Activated T-cell treated with anti-CD3 and anti-CD28 coated beads, Interleukin-2, amount 50 U/mL, for 72 hours (primary cell): ENCODE measurements around the gene SLC22A3. TPM values are rescaled to one million over a fixed set of nuclear protein-coding genes. Genes with fewer than 3 reads are reported as not detected.
"Not testable (repeated sequence)": the region's sequence is repeated elsewhere in the genome, so short reads cannot be mapped to it uniquely, and the experiment has no call there.

ENCODE experiments used
- ATAC-seq, 2 donors: fragments of 150-1000 bp; cut with Tn5 transposase; replicated peaks in 1 of 2; 2 replicates each; pipeline ENCODE4 v1.10.0; 2021; ENCODE audit warnings: moderate library complexity in 2 of 2, mild to moderate bottlenecking in 1 of 2
- DNase-seq, 2 donors: peaks; one replicate each; pipeline ENCODE4 v3.0.0; 2021 to 2022; ENCODE audit warnings: mixed read lengths in 1 of 2
- H3K27ac Mint-ChIP-seq: one replicate; pipeline ENCODE4 v1.8.0; 2022; ENCODE audit warnings: mild to moderate bottlenecking, moderate library complexity, mixed read lengths
- H3K27me3 Mint-ChIP-seq: one replicate; pipeline ENCODE4 v1.8.0; 2022; ENCODE audit warnings: low read depth, mixed read lengths
- H3K36me3 Mint-ChIP-seq, 2 donors: one replicate each; pipeline ENCODE4 v1.8.0; 2022; ENCODE audit warnings: mixed read lengths in 2 of 2, mild to moderate bottlenecking in 1 of 2; ENCODE audit not compliant: insufficient read depth in 2 of 2
- H3K4me1 Mint-ChIP-seq: one replicate; pipeline ENCODE4 v1.8.0; 2022; ENCODE audit warnings: low read depth, mixed read lengths
- H3K4me3 Mint-ChIP-seq, 2 donors: one replicate each; pipeline ENCODE4 v1.8.0; 2022; ENCODE audit warnings: mild to moderate bottlenecking in 2 of 2, mixed read lengths in 2 of 2, moderate library complexity in 2 of 2
- H3K9me3 Mint-ChIP-seq, 2 donors: one replicate each; pipeline ENCODE4 v1.8.0; 2022; ENCODE audit warnings: mixed read lengths in 2 of 2
- total RNA-seq, 2 donors: library from RNA; stranded (reverse); gene quantifications; one replicate each; pipeline ENCODE4 v1.2.3, GENCODE V29; 2022

SLC22A3 gene
- total RNA-seq, 2 donors from 2014 or later = not detected

- H3K4me1 Mint-ChIP-seq = peaks cover 11% of the 10 kb centered on the region
- no peak overlapping the region for H3K27ac Mint-ChIP-seq
- no peaks in the 10 kb centered on the region for H3K9me3 Mint-ChIP-seq
- no peaks in the 10 kb centered on the region for H3K36me3 Mint-ChIP-seq
- no peak for DNase-seq
- no peak for ATAC-seq
- H3K4me3 Mint-ChIP-seq = no peak overlapping the region
- H3K27me3 Mint-ChIP-seq = peaks cover 28% of the 10 kb centered on the region
Observed at GRCh38 chr6:160455081-160455480, 106.9 kb downstream of the SLC22A3 start.

- DNase-seq = peak; percentile 54 to 73
- H3K27me3 Mint-ChIP-seq = peaks cover 32% of the 10 kb centered on the region
- no peaks in the 10 kb centered on the region for H3K36me3 Mint-ChIP-seq
- no peak overlapping the region for H3K4me3 Mint-ChIP-seq
- ATAC-seq = peak; percentile 79 to 84
- no peaks in the 10 kb centered on the region for H3K9me3 Mint-ChIP-seq
- H3K4me1 Mint-ChIP-seq = peaks cover 17% of the 10 kb centered on the region
- no peak overlapping the region for H3K27ac Mint-ChIP-seq
Observed at GRCh38 chr6:160455541-160456213, 107.5 kb downstream of the SLC22A3 start.

- peaks cover 32% of the 10 kb centered on the region for H3K27me3 Mint-ChIP-seq
- H3K27ac Mint-ChIP-seq = no peak overlapping the region
- H3K36me3 Mint-ChIP-seq = no peaks in the 10 kb centered on the region
- ATAC-seq (peak; percentile 13 to 27), DNase-seq (no peak)
- peaks cover 22% of the 10 kb centered on the region for H3K4me1 Mint-ChIP-seq
- no peaks in the 10 kb centered on the region for H3K9me3 Mint-ChIP-seq
- H3K4me3 Mint-ChIP-seq = no peak overlapping the region
Observed at GRCh38 chr6:160456214-160456546, 108.0 kb downstream of the SLC22A3 start.

- Mint-ChIP-seq H3K27ac (no peak overlapping the region), H3K4me1 (peaks cover 38% of the 10 kb centered on the region), H3K27me3 (peaks cover 22% of the 10 kb centered on the region), H3K4me3 (no peak overlapping the region), H3K36me3 (no peaks in the 10 kb centered on the region), H3K9me3 (peaks cover 0 to 2% of the 10 kb centered on the region in 2 donors)
- ATAC-seq (no peak), DNase-seq (no peak)
Observed at GRCh38 chr6:160457823-160458222, 109.6 kb downstream of the SLC22A3 start.

GRCh38 chr6:160461641-160462040, 113.5 kb downstream of the SLC22A3 start:
- Mint-ChIP-seq H3K9me3 (peaks cover 0 to 3% of the 10 kb centered on the region in 2 donors), H3K27me3 (peaks cover 18% of the 10 kb centered on the region), H3K4me3 (peak overlapping the region; percentile 22 to 67), H3K36me3 (peaks cover 0 to 2% of the 10 kb centered on the region in 2 donors), H3K4me1 (peaks cover 63% of the 10 kb centered on the region), H3K27ac (peak overlapping the region; percentile 61)
- ATAC-seq (peak; percentile 33 to 45), DNase-seq (peak in 1 of 2 donors; percentile 11)

GRCh38 chr6:160462116-160462515, 113.9 kb downstream of the SLC22A3 start:
- no peak for ATAC-seq
- DNase-seq = no peak
- Mint-ChIP-seq H3K9me3 (peaks cover 0 to 3% of the 10 kb centered on the region in 2 donors), H3K4me1 (peaks cover 63% of the 10 kb centered on the region), H3K27ac (no peak overlapping the region), H3K27me3 (peaks cover 18% of the 10 kb centered on the region), H3K4me3 (peak overlapping the region; percentile 22 to 80), H3K36me3 (peaks cover 0 to 2% of the 10 kb centered on the region in 2 donors)

- ATAC-seq = peak; percentile 86 to 90
- Mint-ChIP-seq H3K36me3 (peaks cover 0 to 2% of the 10 kb centered on the region in 2 donors), H3K27ac (peak overlapping the region; percentile 58), H3K4me1 (peaks cover 63% of the 10 kb centered on the region), H3K27me3 (peaks cover 18% of the 10 kb centered on the region), H3K9me3 (peaks cover 0 to 3% of the 10 kb centered on the region in 2 donors), H3K4me3 (peak overlapping the region; percentile 40 to 80)
- DNase-seq = peak; percentile 58 to 72
Observed at GRCh38 chr6:160462551-160463109, 114.5 kb downstream of the SLC22A3 start.

GRCh38 chr6:160464744-160465143, 116.6 kb downstream of the SLC22A3 start:
- H3K36me3 Mint-ChIP-seq = peaks cover 0 to 2% of the 10 kb centered on the region in 2 donors
- no peak overlapping the region for H3K4me3 Mint-ChIP-seq
- ATAC-seq (no peak), DNase-seq (no peak)
- no peak overlapping the region for H3K27ac Mint-ChIP-seq
- H3K9me3 Mint-ChIP-seq = peaks cover 0 to 3% of the 10 kb centered on the region in 2 donors
- peaks cover 26% of the 10 kb centered on the region for H3K27me3 Mint-ChIP-seq
- H3K4me1 Mint-ChIP-seq = peaks cover 55% of the 10 kb centered on the region

- Mint-ChIP-seq H3K27me3 (peaks cover 29% of the 10 kb centered on the region), H3K4me1 (peaks cover 29% of the 10 kb centered on the region)
- not testable (repeated sequence) for H3K36me3 Mint-ChIP-seq, H3K9me3 Mint-ChIP-seq, DNase-seq, H3K4me3 Mint-ChIP-seq, H3K27ac Mint-ChIP-seq, ATAC-seq
Observed at GRCh38 chr6:160467261-160467871, 119.2 kb downstream of the SLC22A3 start.

- peaks cover 11% of the 10 kb centered on the region for H3K4me1 Mint-ChIP-seq
- H3K27me3 Mint-ChIP-seq = peaks cover 29% of the 10 kb centered on the region
- peak overlapping the region; percentile 28 for H3K27ac Mint-ChIP-seq
- no peaks in the 10 kb centered on the region for H3K9me3 Mint-ChIP-seq
- ATAC-seq (no peak), DNase-seq (no peak)
- no peak overlapping the region for H3K4me3 Mint-ChIP-seq
- peaks cover 0 to 2% of the 10 kb centered on the region in 2 donors for H3K36me3 Mint-ChIP-seq
Observed at GRCh38 chr6:160469153-160469552, 121.0 kb downstream of the SLC22A3 start.

- H3K27me3 Mint-ChIP-seq, ATAC-seq, H3K36me3 Mint-ChIP-seq, H3K9me3 Mint-ChIP-seq, H3K4me1 Mint-ChIP-seq, DNase-seq: not testable (repeated sequence)
- Mint-ChIP-seq H3K4me3 (peak overlapping the region in 1 of 2 donors; percentile 63), H3K27ac (peak overlapping the region; percentile 83)
Observed at GRCh38 chr6:160476056-160476455, 127.9 kb downstream of the SLC22A3 start.

- not testable (repeated sequence) for H3K4me1 Mint-ChIP-seq, ATAC-seq, H3K36me3 Mint-ChIP-seq, H3K4me3 Mint-ChIP-seq, H3K27me3 Mint-ChIP-seq, H3K9me3 Mint-ChIP-seq, DNase-seq, H3K27ac Mint-ChIP-seq
Observed at GRCh38 chr6:160477072-160477471, 128.9 kb downstream of the SLC22A3 start.

- H3K9me3 Mint-ChIP-seq = peaks cover 3 to 4% of the 10 kb centered on the region in 2 donors
- ATAC-seq (no peak), DNase-seq (no peak)
- H3K4me3 Mint-ChIP-seq = no peak overlapping the region
- H3K4me1 Mint-ChIP-seq = no peaks in the 10 kb centered on the region
- no peak overlapping the region for H3K27ac Mint-ChIP-seq
- peaks cover 7 to 14% of the 10 kb centered on the region in 2 donors for H3K36me3 Mint-ChIP-seq
- no peaks in the 10 kb centered on the region for H3K27me3 Mint-ChIP-seq
Observed at GRCh38 chr6:160477901-160478300, 129.7 kb downstream of the SLC22A3 start.
